ENCODE measurements around the gene NTF4. TPM values are rescaled to one million over a fixed set of nuclear protein-coding genes. Genes with fewer than 3 reads are reported as not detected.
"Not testable (repeated sequence)": the region's sequence is repeated elsewhere in the genome, so short reads cannot be mapped to it uniquely, and the experiment has no call there.

Gene NTF4
- total and polyA plus RNA-seq, 5 donors, result 0.37 to 2.2 (median 0.47) TPM; not detected in 1

GRCh38 chr19:49086296-49086695 lies 21.7 kb upstream of the NTF4 start:
- Histone ChIP-seq H3K27me3 (ENCODE audit: control insufficient read depth, insufficient read depth) (no peaks in the 10 kb centered on the region), H3K27ac (ENCODE audit: low read length) (no peak overlapping the region), H3K4me1 (ENCODE audit: control insufficient read depth, insufficient read depth, low read length) (peaks cover 6% of the 10 kb centered on the region), H3K4me3 (ENCODE audit: low read length) (peak overlapping the region; percentile 75), H3K9me3 (ENCODE audit: control insufficient read depth, low read length) (no peaks in the 10 kb centered on the region)
- WGBS, result 46% methylated on average over 11 of the region's 11 CpGs
- intact Hi-C loops (cut with DNase I), result no loop called here
- DNase-seq (no peak), ATAC-seq (no peak)

GRCh38 chr19:49085868-49086232 lies 21.2 kb upstream of the NTF4 start:
- WGBS, result 1% methylated on average over 14 of the region's 14 CpGs
- ATAC-seq (no peak), DNase-seq (no peak)
- intact Hi-C loops (cut with DNase I), result no loop called here
- Histone ChIP-seq H3K9me3 (ENCODE audit: control insufficient read depth, low read length) (no peaks in the 10 kb centered on the region), H3K27ac (ENCODE audit: low read length) (peak overlapping the region; percentile 80), H3K27me3 (ENCODE audit: control insufficient read depth, insufficient read depth) (no peaks in the 10 kb centered on the region), H3K4me1 (ENCODE audit: control insufficient read depth, insufficient read depth, low read length) (peaks cover 6% of the 10 kb centered on the region), H3K4me3 (ENCODE audit: low read length) (peak overlapping the region; percentile 75)

- DNase-seq, result peak; percentile 100
- Histone ChIP-seq H3K4me1 (ENCODE audit: control insufficient read depth, insufficient read depth, low read length) (peaks cover 6% of the 10 kb centered on the region), H3K27ac (ENCODE audit: low read length) (peak within 1 kb of the TSS; percentile 90), H3K27me3 (ENCODE audit: control insufficient read depth, insufficient read depth) (no peaks in the 10 kb centered on the region), H3K9me3 (ENCODE audit: control insufficient read depth, low read length) (no peaks in the 10 kb centered on the region), H3K4me3 (ENCODE audit: low read length) (peak within 1 kb of the TSS; percentile 75)
- intact Hi-C loops (cut with DNase I), result no loop called here
- peak; percentile 99 for ATAC-seq
- under 1% methylated on average over 89 of the region's 89 CpGs for WGBS
Observed at GRCh38 chr19:49085020-49085867, 20.6 kb upstream of the NTF4 start, which contains the start of gene SNRNP70. SNRNP70 (plus strand) TSS chr19:49085451; CDS start chr19:49086415, 964 bp downstream.

- Histone ChIP-seq H3K9me3 (ENCODE audit: control insufficient read depth, low read length) (no peaks in the 10 kb centered on the region), H3K27me3 (ENCODE audit: control insufficient read depth, insufficient read depth) (no peaks in the 10 kb centered on the region), H3K4me3 (ENCODE audit: low read length) (peak overlapping the region; percentile 75), H3K4me1 (ENCODE audit: control insufficient read depth, insufficient read depth, low read length) (peaks cover 6% of the 10 kb centered on the region), H3K27ac (ENCODE audit: low read length) (peak overlapping the region; percentile 90)
- DNase-seq (peak in 1 of 3 donors; percentile 65), ATAC-seq (no peak)
- intact Hi-C loops (cut with DNase I), result no loop called here
- 63% methylated on average over 26 of the region's 26 CpGs for WGBS
Observed at GRCh38 chr19:49084206-49085019, 19.8 kb upstream of the NTF4 start.

- ATAC-seq, result no peak
- 78% methylated on average over 1 of the region's 1 CpG for WGBS
- Histone ChIP-seq H3K4me1 (ENCODE audit: control insufficient read depth, insufficient read depth, low read length) (peaks cover 2% of the 10 kb centered on the region), H3K27me3 (ENCODE audit: control insufficient read depth, insufficient read depth) (no peaks in the 10 kb centered on the region), H3K4me3 (ENCODE audit: low read length) (no peak overlapping the region), H3K27ac (ENCODE audit: low read length) (no peak overlapping the region), H3K9me3 (ENCODE audit: control insufficient read depth, low read length) (no peaks in the 10 kb centered on the region)
- no peak for DNase-seq
- intact Hi-C loops (cut with DNase I), result no loop called here
Observed at GRCh38 chr19:49081273-49081672, 16.7 kb upstream of the NTF4 start.

GRCh38 chr19:49080392-49080791 lies 15.8 kb upstream of the NTF4 start:
- Histone ChIP-seq H3K4me1 (ENCODE audit: control insufficient read depth, insufficient read depth, low read length) (no peaks in the 10 kb centered on the region), H3K27me3 (ENCODE audit: control insufficient read depth, insufficient read depth) (no peaks in the 10 kb centered on the region), H3K27ac (ENCODE audit: low read length) (no peak overlapping the region), H3K9me3 (ENCODE audit: control insufficient read depth, low read length) (no peaks in the 10 kb centered on the region), H3K4me3 (ENCODE audit: low read length) (no peak overlapping the region)
- 81% methylated on average over 4 of the region's 4 CpGs for WGBS
- intact Hi-C loops (cut with DNase I), result no loop called here
- ATAC-seq (no peak), DNase-seq (peak in 1 of 3 donors; percentile 13)

- WGBS, result 14% methylated on average over 8 of the region's 9 CpGs
- peak in 1 of 2 donors; percentile 32 for ATAC-seq
- not testable (repeated sequence) for H3K27me3 ChIP-seq (ENCODE audit: control insufficient read depth, insufficient read depth)
Observed at GRCh38 chr19:49074869-49075268, 10.3 kb upstream of the NTF4 start.

GRCh38 chr19:49073514-49074378 lies 9.1 kb upstream of the NTF4 start:
- Histone ChIP-seq H3K4me3 (ENCODE audit: low read length) (no peak overlapping the region), H3K4me1 (ENCODE audit: control insufficient read depth, insufficient read depth, low read length) (peaks cover 2% of the 10 kb centered on the region), H3K27me3 (ENCODE audit: control insufficient read depth, insufficient read depth) (no peaks in the 10 kb centered on the region), H3K9me3 (ENCODE audit: control insufficient read depth, low read length) (no peaks in the 10 kb centered on the region), H3K27ac (ENCODE audit: low read length) (peak overlapping the region; percentile 67)
- intact Hi-C loops (cut with DNase I), result no loop called here
- 56% methylated on average over 23 of the region's 23 CpGs for WGBS
- DNase-seq, result no peak
- peak; percentile 40 to 63 for ATAC-seq

More at GRCh38 chr19:49074869-49075268, 10.3 kb upstream of the NTF4 start:
- H3K4me1 ChIP-seq (ENCODE audit: control insufficient read depth, insufficient read depth, low read length); H3K9me3 ChIP-seq (ENCODE audit: control insufficient read depth, low read length); H3K27ac ChIP-seq (ENCODE audit: low read length); intact Hi-C loops (cut with DNase I); H3K4me3 ChIP-seq (ENCODE audit: low read length): not testable (repeated sequence)
- peak; percentile 84 to 92 (median 88) for DNase-seq

- Histone ChIP-seq H3K27me3 (ENCODE audit: control insufficient read depth, insufficient read depth) (no peaks in the 10 kb centered on the region), H3K9me3 (ENCODE audit: control insufficient read depth, low read length) (no peaks in the 10 kb centered on the region), H3K4me1 (ENCODE audit: control insufficient read depth, insufficient read depth, low read length) (peaks cover 2% of the 10 kb centered on the region), H3K27ac (ENCODE audit: low read length) (no peak overlapping the region), H3K4me3 (ENCODE audit: low read length) (peak overlapping the region; percentile 33)
- ATAC-seq (no peak), DNase-seq (peak in 1 of 3 donors; percentile 71)
- intact Hi-C loops (cut with DNase I), result no loop called here
- 4% methylated on average over 93 of the region's 93 CpGs for WGBS
Observed at GRCh38 chr19:49071860-49072547, 7.4 kb upstream of the NTF4 start.

- H3K4me1 ChIP-seq (ENCODE audit: control insufficient read depth, insufficient read depth, low read length), result peaks cover 2% of the 10 kb centered on the region
- WGBS, result 96% methylated on average over 21 of the region's 21 CpGs
- intact Hi-C loops (cut with DNase I), result no loop called here
Observed at GRCh38 chr19:49070416-49070815, 5.8 kb upstream of the NTF4 start.

More at GRCh38 chr19:49070416-49070815, 5.8 kb upstream of the NTF4 start:
- Histone ChIP-seq H3K9me3 (ENCODE audit: control insufficient read depth, low read length) (no peaks in the 10 kb centered on the region), H3K4me3 (ENCODE audit: low read length) (no peak overlapping the region), H3K27ac (ENCODE audit: low read length) (no peak overlapping the region), H3K27me3 (ENCODE audit: control insufficient read depth, insufficient read depth) (no peaks in the 10 kb centered on the region)
- no peak for ATAC-seq
- no peak for DNase-seq
